GM12892 (cell line): Measurements from ENCODE around the gene KCNMA1.
"Not testable (repeated sequence)": the region's sequence is repeated elsewhere in the genome, so short reads cannot be mapped to it uniquely, and the experiment has no call there.

Experiments
- POLR2A ChIP-seq: IDR thresholded peaks from 2 replicates; pipeline ENCODE4 v1.6.1; 2011; ENCODE audit warnings: low read depth, low read length, control low read depth
- TAF1 ChIP-seq: IDR thresholded peaks from 2 replicates; pipeline ENCODE4 v1.6.1; 2011; ENCODE audit warnings: low read depth, mild to moderate bottlenecking, control low read depth, low read length, borderline replicate concordance

DNA sequence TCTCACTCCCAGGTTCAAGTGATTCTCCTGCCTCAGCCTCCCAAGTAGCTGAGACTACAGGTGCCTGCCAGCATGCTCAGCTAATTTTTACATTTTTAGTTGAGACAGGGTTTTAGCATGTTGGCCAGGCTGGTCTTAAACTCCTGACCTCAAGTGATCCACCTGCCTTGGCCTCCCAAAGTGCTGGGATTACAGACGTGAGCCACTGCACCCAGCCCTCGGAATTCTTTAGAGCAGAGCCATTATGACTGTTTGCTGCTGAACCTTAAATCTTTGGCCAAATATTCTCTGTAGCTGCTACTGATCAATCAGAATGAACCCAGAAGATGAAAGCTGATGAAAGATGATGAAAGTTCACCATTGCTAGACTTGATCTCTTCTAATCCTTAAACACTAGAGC is 249.9 kb downstream of the KCNMA1 start:
- not testable (repeated sequence) for TF ChIP-seq POLR2A, TAF1
